HepG2 (cell line): ENCODE results near the gene EFEMP2. TPM values are rescaled to one million over a fixed set of nuclear protein-coding genes. Genes with fewer than 3 reads are reported as not detected.

Experiments used
- CBFB ChIP-seq: sonication (generic); formaldehyde crosslinking; IDR thresholded peaks from 2 replicates; pipeline ENCODE4 v1.4.0; 2020; ENCODE audit warnings: missing genetic modification reagents
- CBX1 ChIP-seq: IDR thresholded peaks from one replicate; pipeline ENCODE4 v1.6.1; 2016; ENCODE audit warnings: antibody characterized with exemption, low read depth
- FOXK1 ChIP-seq: sonication (generic); formaldehyde crosslinking; IDR thresholded peaks from 2 replicates; pipeline ENCODE4 v1.4.0; 2020; ENCODE audit warnings: low read depth, missing genetic modification reagents, borderline replicate concordance
- KLF15 ChIP-seq: sonication (generic); formaldehyde crosslinking; IDR thresholded peaks from 2 replicates; pipeline ENCODE4 v1.8.1; 2023; ENCODE audit warnings: borderline replicate concordance, mild to moderate bottlenecking, inconsistent platforms, missing genetic modification reagents, mixed read lengths
- NBN ChIP-seq: fragments of 450-650 bp; conservative IDR thresholded peaks from 2 replicates; pipeline ENCODE4 v1.6.1; 2017
- NCOA1 ChIP-seq: sonication (generic); formaldehyde crosslinking; IDR thresholded peaks from 2 replicates; pipeline ENCODE4 v1.9.0; 2021; ENCODE audit warnings: missing genetic modification reagents
- NCOA5 ChIP-seq: sonication (generic); formaldehyde crosslinking; IDR thresholded peaks from 2 replicates; pipeline ENCODE4 v1.4.0; 2020; ENCODE audit warnings: missing genetic modification reagents
- NONO ChIP-seq, 2 experiments: fragments of 450-650 bp in 1 of 2; sonication (generic) in 1 of 2; formaldehyde crosslinking in 1 of 2; IDR thresholded peaks in 1 of 2; conservative IDR thresholded peaks in 1 of 2; 2 replicates each; pipeline versions ENCODE4 v1.6.1 to v1.8.0; 2017 to 2022; ENCODE audit warnings: mild to moderate bottlenecking in 1 of 2, missing genetic modification reagents in 1 of 2, moderate library complexity in 1 of 2
- PHB2 ChIP-seq: fragments of 450-650 bp; IDR thresholded peaks from 2 replicates; pipeline ENCODE4 v1.6.1; 2018; ENCODE audit not compliant: partially characterized antibody
- PPARG ChIP-seq: conservative IDR thresholded peaks from 2 replicates; pipeline ENCODE4 v1.6.1; 2016; ENCODE audit warnings: missing biosample characterization, missing genetic modification reagents
- RNF2 ChIP-seq: fragments of 450-650 bp; conservative IDR thresholded peaks from 2 replicates; pipeline ENCODE4 v1.6.1; 2016; ENCODE audit warnings: low read depth
- SAFB2 ChIP-seq: sonication (generic); formaldehyde crosslinking; IDR thresholded peaks from 2 replicates; pipeline ENCODE4 v1.5.1; 2020; ENCODE audit warnings: missing genetic modification reagents, low read depth, mild to moderate bottlenecking, borderline replicate concordance
- SMARCE1 ChIP-seq: fragments of 450-650 bp; IDR thresholded peaks from 2 replicates; pipeline ENCODE4 v1.6.1; 2017; ENCODE audit warnings: borderline replicate concordance
- SP140L ChIP-seq: sonication (generic); formaldehyde crosslinking; IDR thresholded peaks from 2 replicates; pipeline ENCODE4 v1.4.0; 2020; ENCODE audit warnings: missing genetic modification reagents, borderline replicate concordance
- STAT5B ChIP-seq: sonication (generic); formaldehyde crosslinking; IDR thresholded peaks from 2 replicates; pipeline ENCODE4 v1.4.0; 2020; ENCODE audit warnings: missing genetic modification reagents
- TOPORS ChIP-seq: sonication (generic); formaldehyde crosslinking; IDR thresholded peaks from 2 replicates; pipeline ENCODE4 v1.8.0; 2023; ENCODE audit warnings: mild to moderate bottlenecking, missing genetic modification reagents
- ZBTB49 ChIP-seq: sonication (generic); formaldehyde crosslinking; IDR thresholded peaks from 2 replicates; pipeline ENCODE4 v1.4.0; 2020; ENCODE audit warnings: missing genetic modification reagents, borderline replicate concordance
- ZGPAT ChIP-seq: IDR thresholded peaks from 2 replicates; pipeline ENCODE4 v1.6.1; 2016; ENCODE audit warnings: mild to moderate bottlenecking
- ZNF724P ChIP-seq: sonication (generic); formaldehyde crosslinking; IDR thresholded peaks from 2 replicates; pipeline ENCODE4 v1.8.0; 2022; ENCODE audit warnings: missing genetic modification reagents, borderline replicate concordance
- ZNF737 ChIP-seq: sonication (generic); formaldehyde crosslinking; IDR thresholded peaks from 2 replicates; pipeline ENCODE4 v1.5.0; 2020; ENCODE audit warnings: missing genetic modification reagents, mild to moderate bottlenecking, borderline replicate concordance
- ZNF816 ChIP-seq: sonication (generic); formaldehyde crosslinking; IDR thresholded peaks from 2 replicates; pipeline ENCODE4 v1.8.0; 2022; ENCODE audit warnings: missing genetic modification reagents, mild to moderate bottlenecking, borderline replicate concordance
- polyA plus RNA-seq, 8 experiments: library from polyadenylated mRNA; depleted of rRNA in 3 of 8; stranded (reverse) in 7 of 8; unstranded in 1 of 8; fragments of >200 nt; fragmentation: Illumina TruSeq in 4 of 8; extraction: Trizol in 4 of 8; gene quantifications; 2 replicates each; pipeline versions ENCODE4 v1.2.1 to v1.2.3, GENCODE V29; 2011 to 2016; ENCODE audit warnings: low read depth in 4 of 8, missing spikeins in 1 of 8, mixed read lengths in 1 of 8; ENCODE audit not compliant: insufficient read depth in 1 of 8
- total RNA-seq, 5 experiments: library from RNA; depleted of rRNA; stranded (reverse); fragments of >200 nt; fragmentation: Illumina TruSeq; extraction: Trizol; gene quantifications; 2 replicates each; pipeline ENCODE4 v1.2.3, GENCODE V29; 2016; ENCODE audit warnings: low read depth in 1 of 5
- TF ChIP-seq, protein P1 (sequence below): sonication (generic); formaldehyde crosslinking; IDR thresholded peaks from 2 replicates; pipeline ENCODE4 v1.5.1; 2020; ENCODE audit warnings: mild to moderate bottlenecking, missing genetic modification reagents, borderline replicate concordance

EFEMP2 gene
- total and polyA plus RNA-seq, 2 of the 13 experiments (the other 11 are each of a cell fraction or from before 2014, with no cell fraction given): 7.4 to 29.7 TPM

DNA sequence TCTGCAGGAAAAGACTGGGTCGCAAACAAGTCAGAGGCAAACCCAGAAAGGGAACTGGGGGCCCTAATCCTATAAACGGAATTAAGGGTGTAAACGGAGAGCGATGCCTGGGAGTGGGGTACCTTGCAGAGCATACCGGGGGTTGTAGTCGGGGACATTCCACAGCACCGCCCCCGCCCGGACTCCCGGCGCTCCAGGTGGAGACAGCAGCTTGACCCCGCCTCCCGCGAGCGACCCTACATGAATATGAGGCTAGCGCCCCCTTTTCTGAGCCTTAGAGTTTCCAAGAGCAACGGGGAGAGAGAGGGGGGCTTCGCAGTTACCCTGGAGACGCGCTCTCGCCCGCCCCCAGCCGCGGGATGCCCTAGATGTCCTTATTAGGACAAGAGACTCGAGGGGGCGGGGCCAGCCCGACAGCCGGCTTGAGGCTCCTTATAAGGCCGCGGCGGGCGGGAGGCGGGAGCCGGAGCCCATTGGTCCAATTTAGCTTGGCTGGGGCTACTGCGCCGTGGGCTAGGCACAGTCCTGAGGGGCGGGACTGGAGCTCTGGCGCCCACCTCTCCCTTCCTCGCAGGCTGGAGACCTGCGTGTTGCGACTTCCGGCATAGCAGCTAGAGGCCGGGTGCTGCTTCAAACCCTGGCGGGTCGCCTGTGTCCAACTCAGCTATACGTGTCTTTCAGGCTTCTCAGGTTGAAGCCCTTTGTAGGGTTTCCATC lies 13.3 kb downstream of the EFEMP2 start (continued):
- TF ChIP-seq ZNF737 (CRISPR knock-in tag): no peak
- no peak for TF ChIP-seq ZNF724P (CRISPR knock-in tag)
- TF ChIP-seq FOXK1 (CRISPR knock-in tag): no peak; the same call in 1 of the 2 replicates
- TF ChIP-seq NCOA1 (CRISPR knock-in tag): no peak
- TF ChIP-seq TOPORS (CRISPR knock-in tag): no peak
- TF ChIP-seq PHB2: no peak
- TF ChIP-seq NBN: no peak
- TF ChIP-seq STAT5B (CRISPR knock-in tag): no peak
- TF ChIP-seq CBX1: no peak
- TF ChIP-seq SAFB2 (CRISPR knock-in tag): no peak; the same call in 1 of the 2 replicates
- no peak for TF ChIP-seq CBFB (CRISPR knock-in tag)
- no peak for TF ChIP-seq ZNF816
- no peak for TF ChIP-seq SP140L
- TF ChIP-seq, protein P1, sequence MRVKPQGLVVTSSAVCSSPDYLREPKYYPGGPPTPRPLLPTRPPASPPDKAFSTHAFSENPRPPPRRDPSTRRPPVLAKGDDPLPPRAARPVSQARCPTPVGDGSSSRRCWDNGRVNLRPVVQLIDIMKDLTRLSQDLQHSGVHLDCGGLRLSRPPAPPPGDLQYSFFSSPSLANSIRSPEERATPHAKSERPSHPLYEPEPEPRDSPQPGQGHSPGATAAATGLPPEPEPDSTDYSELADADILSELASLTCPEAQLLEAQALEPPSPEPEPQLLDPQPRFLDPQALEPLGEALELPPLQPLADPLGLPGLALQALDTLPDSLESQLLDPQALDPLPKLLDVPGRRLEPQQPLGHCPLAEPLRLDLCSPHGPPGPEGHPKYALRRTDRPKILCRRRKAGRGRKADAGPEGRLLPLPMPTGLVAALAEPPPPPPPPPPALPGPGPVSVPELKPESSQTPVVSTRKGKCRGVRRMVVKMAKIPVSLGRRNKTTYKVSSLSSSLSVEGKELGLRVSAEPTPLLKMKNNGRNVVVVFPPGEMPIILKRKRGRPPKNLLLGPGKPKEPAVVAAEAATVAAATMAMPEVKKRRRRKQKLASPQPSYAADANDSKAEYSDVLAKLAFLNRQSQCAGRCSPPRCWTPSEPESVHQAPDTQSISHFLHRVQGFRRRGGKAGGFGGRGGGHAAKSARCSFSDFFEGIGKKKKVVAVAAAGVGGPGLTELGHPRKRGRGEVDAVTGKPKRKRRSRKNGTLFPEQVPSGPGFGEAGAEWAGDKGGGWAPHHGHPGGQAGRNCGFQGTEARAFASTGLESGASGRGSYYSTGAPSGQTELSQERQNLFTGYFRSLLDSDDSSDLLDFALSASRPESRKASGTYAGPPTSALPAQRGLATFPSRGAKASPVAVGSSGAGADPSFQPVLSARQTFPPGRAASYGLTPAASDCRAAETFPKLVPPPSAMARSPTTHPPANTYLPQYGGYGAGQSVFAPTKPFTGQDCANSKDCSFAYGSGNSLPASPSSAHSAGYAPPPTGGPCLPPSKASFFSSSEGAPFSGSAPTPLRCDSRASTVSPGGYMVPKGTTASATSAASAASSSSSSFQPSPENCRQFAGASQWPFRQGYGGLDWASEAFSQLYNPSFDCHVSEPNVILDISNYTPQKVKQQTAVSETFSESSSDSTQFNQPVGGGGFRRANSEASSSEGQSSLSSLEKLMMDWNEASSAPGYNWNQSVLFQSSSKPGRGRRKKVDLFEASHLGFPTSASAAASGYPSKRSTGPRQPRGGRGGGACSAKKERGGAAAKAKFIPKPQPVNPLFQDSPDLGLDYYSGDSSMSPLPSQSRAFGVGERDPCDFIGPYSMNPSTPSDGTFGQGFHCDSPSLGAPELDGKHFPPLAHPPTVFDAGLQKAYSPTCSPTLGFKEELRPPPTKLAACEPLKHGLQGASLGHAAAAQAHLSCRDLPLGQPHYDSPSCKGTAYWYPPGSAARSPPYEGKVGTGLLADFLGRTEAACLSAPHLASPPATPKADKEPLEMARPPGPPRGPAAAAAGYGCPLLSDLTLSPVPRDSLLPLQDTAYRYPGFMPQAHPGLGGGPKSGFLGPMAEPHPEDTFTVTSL: no peak
- no peak for TF ChIP-seq SMARCE1
- TF ChIP-seq KLF15: no peak
- no peak for TF ChIP-seq RNF2
- TF ChIP-seq ZGPAT: no peak
- no peak for TF ChIP-seq NCOA5 (CRISPR knock-in tag)
- TF ChIP-seq NONO (IDR thresholded peaks at IDR 0.05): no peak
- no peak for TF ChIP-seq NONO (CRISPR knock-in tag; conservative IDR thresholded peaks at IDR 0.05)
- no peak for TF ChIP-seq ZBTB49 (CRISPR knock-in tag)
- TF ChIP-seq PPARG (CRISPR knock-in tag): no peak; the same call in none of the 2 replicates
